Panc1 (cell line): ENCODE measurements around the gene IGDCC3.

Experiments
- POLR2AphosphoS5 ChIP-seq: IDR thresholded peaks from 2 replicates; pipeline ENCODE4 v1.6.1; 2012; ENCODE audit warnings: mild to moderate bottlenecking, low read depth, low read length, moderate library complexity
- SIN3A ChIP-seq: IDR thresholded peaks from 2 replicates; pipeline ENCODE4 v1.6.1; 2012; ENCODE audit warnings: low read depth, mild to moderate bottlenecking, low read length, moderate library complexity, borderline replicate concordance; ENCODE audit not compliant: insufficient read depth
- TF ChIP-seq, protein P1 (sequence below): fragments of 450-650 bp; IDR thresholded peaks from 2 replicates; pipeline ENCODE4 v1.5.1; 2017; ENCODE audit warnings: mild to moderate bottlenecking
- TF ChIP-seq, protein P2 (sequence below), 2 experiments: IDR thresholded peaks; 2 replicates each; pipeline ENCODE4 v1.6.1; 2011 to 2012; ENCODE audit warnings: low read depth in 2 of 2, control low read depth in 1 of 2, low read length in 1 of 2, mild to moderate bottlenecking in 1 of 2, moderate library complexity in 1 of 2; ENCODE audit not compliant: insufficient read depth in 1 of 2

DNA sequence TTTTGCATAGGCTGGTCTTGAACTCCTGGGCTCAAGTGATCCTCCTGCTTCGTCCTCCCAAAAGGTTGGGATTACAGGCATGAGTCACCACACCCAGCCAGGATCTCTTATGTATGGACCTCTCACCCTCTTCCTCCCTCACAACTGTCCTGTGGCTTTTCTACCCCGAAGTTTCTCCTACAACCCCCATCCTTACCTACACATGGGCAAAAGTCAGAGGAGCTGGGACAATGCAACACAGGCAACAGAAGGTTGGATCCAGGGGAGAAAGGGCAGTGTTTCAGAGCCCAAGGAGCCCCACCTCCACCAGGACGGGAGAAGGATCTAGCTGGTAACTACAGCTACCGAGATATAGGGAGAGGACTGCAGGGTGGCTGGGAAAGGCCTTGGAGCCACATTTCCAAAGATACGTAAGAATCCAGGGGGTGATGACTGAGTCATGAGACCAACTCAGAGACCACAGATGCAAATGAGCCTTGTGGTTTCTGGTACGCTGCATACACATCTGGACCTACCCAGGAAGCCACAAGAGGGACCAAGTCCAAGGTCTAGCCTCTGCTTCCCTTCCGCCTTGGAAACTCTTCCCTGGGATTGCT is 31.3 kb upstream of the IGDCC3 start:
- TF ChIP-seq, protein P1, sequence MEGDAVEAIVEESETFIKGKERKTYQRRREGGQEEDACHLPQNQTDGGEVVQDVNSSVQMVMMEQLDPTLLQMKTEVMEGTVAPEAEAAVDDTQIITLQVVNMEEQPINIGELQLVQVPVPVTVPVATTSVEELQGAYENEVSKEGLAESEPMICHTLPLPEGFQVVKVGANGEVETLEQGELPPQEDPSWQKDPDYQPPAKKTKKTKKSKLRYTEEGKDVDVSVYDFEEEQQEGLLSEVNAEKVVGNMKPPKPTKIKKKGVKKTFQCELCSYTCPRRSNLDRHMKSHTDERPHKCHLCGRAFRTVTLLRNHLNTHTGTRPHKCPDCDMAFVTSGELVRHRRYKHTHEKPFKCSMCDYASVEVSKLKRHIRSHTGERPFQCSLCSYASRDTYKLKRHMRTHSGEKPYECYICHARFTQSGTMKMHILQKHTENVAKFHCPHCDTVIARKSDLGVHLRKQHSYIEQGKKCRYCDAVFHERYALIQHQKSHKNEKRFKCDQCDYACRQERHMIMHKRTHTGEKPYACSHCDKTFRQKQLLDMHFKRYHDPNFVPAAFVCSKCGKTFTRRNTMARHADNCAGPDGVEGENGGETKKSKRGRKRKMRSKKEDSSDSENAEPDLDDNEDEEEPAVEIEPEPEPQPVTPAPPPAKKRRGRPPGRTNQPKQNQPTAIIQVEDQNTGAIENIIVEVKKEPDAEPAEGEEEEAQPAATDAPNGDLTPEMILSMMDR, result no peak
- no peak for TF ChIP-seq POLR2AphosphoS5
- TF ChIP-seq, protein P2, sequence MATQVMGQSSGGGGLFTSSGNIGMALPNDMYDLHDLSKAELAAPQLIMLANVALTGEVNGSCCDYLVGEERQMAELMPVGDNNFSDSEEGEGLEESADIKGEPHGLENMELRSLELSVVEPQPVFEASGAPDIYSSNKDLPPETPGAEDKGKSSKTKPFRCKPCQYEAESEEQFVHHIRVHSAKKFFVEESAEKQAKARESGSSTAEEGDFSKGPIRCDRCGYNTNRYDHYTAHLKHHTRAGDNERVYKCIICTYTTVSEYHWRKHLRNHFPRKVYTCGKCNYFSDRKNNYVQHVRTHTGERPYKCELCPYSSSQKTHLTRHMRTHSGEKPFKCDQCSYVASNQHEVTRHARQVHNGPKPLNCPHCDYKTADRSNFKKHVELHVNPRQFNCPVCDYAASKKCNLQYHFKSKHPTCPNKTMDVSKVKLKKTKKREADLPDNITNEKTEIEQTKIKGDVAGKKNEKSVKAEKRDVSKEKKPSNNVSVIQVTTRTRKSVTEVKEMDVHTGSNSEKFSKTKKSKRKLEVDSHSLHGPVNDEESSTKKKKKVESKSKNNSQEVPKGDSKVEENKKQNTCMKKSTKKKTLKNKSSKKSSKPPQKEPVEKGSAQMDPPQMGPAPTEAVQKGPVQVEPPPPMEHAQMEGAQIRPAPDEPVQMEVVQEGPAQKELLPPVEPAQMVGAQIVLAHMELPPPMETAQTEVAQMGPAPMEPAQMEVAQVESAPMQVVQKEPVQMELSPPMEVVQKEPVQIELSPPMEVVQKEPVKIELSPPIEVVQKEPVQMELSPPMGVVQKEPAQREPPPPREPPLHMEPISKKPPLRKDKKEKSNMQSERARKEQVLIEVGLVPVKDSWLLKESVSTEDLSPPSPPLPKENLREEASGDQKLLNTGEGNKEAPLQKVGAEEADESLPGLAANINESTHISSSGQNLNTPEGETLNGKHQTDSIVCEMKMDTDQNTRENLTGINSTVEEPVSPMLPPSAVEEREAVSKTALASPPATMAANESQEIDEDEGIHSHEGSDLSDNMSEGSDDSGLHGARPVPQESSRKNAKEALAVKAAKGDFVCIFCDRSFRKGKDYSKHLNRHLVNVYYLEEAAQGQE (IDR thresholded peaks at IDR 0.05; ENCODE audit: insufficient read depth in 1 of 2, low read depth in 2 of 2, low read length in 1 of 2), result no peak
- TF ChIP-seq SIN3A, result no peak
